Tibial artery (tissue), 4 donors: ENCODE measurements around the gene RING1.
A peak's percentile ranks its signal among the peaks of the same experiment; 100 is the strongest.

Experiments used
- DNase-seq, 2 donors: peaks; one replicate each; pipeline ENCODE4 v3.0.0-alpha.2; 2019
- H3K27ac ChIP-seq, 2 donors: fragments of 200-600 bp; sonication (generic) in 1 of 2; 1 replicate in 1 of 2; 2 replicates in 1 of 2; pipeline ENCODE4 v1.5.1; 2018 to 2019; ENCODE audit warnings: mild to moderate bottlenecking in 1 of 2
- H3K27me3 ChIP-seq, 2 donors: fragments of 200-600 bp; sonication (generic) in 1 of 2; one replicate each; pipeline versions ENCODE4 v1.5.1 to v1.6.0; 2016 to 2019
- H3K36me3 ChIP-seq, 3 donors: fragments of 200-600 bp; sonication (generic) in 2 of 3; one replicate each; pipeline ENCODE4 v1.5.1; 2016 to 2019; ENCODE audit warnings: mild to moderate bottlenecking in 2 of 3
- H3K4me1 ChIP-seq, 4 donors: fragments of 200-600 bp; sonication (generic) in 2 of 4; 1 replicate in 3 of 4; 2 replicates in 1 of 4; pipeline ENCODE4 v1.5.1; 2016 to 2019
- H3K4me3 ChIP-seq, 2 donors: fragments of 200-600 bp; sonication (generic) in 1 of 2; 1 replicate in 1 of 2; 2 replicates in 1 of 2; pipeline ENCODE4 v1.5.1; 2018 to 2019; ENCODE audit warnings: mild to moderate bottlenecking in 2 of 2
- H3K9me3 ChIP-seq, 3 donors: fragments of 200-600 bp; sonication (generic) in 1 of 3; one replicate each; pipeline ENCODE4 v1.5.1; 2016 to 2019
- intact Hi-C: fragments of 100-400 bp; cut with DNase I; formaldehyde crosslinking; loops from one replicate; pipeline ENCODE4 v1.15.0; 2023; ENCODE audit warnings: low total_unique reads
- TF ChIP-seq, protein P1 (sequence below), 2 experiments: fragments of 200-600 bp in 1 of 2; fragments of 450-650 bp in 1 of 2; IDR thresholded peaks; one replicate each; pipeline ENCODE4 v1.5.1; 2017 to 2019; ENCODE audit warnings: antibody characterized with exemption in 2 of 2, mild to moderate bottlenecking in 1 of 2, moderate library complexity in 1 of 2

The RING1 gene

DNA sequence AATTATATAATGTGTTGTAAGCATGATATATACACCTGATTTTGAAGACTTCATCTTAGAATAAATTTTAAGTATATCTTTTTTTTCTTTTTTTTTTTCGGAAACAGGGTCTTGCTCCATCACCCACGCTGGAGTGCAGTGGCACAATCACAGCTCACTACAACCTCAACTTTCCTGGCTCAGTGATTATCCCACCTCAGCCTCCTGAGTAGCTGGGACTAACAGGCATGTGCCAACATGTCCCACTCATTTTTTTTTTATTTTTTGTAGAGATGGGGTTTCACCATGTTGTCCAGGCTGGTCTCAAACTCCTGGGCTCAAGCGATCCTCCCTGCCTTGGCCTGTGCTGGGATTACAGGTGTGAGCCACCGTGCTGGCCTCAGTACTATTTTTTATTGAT is 46.3 kb downstream of the RING1 start:
- Histone ChIP-seq H3K9me3 (no peaks in the 10 kb centered on the region), H3K4me1 (peaks cover 0 to 17% (median 10%) of the 10 kb centered on the region in 4 donors), H3K4me3 (no peak overlapping the region), H3K36me3 (peaks cover 6 to 41% (median 18%) of the 10 kb centered on the region in 3 donors), H3K27me3 (no peaks in the 10 kb centered on the region), H3K27ac (no peak overlapping the region)
- TF ChIP-seq, protein P1, sequence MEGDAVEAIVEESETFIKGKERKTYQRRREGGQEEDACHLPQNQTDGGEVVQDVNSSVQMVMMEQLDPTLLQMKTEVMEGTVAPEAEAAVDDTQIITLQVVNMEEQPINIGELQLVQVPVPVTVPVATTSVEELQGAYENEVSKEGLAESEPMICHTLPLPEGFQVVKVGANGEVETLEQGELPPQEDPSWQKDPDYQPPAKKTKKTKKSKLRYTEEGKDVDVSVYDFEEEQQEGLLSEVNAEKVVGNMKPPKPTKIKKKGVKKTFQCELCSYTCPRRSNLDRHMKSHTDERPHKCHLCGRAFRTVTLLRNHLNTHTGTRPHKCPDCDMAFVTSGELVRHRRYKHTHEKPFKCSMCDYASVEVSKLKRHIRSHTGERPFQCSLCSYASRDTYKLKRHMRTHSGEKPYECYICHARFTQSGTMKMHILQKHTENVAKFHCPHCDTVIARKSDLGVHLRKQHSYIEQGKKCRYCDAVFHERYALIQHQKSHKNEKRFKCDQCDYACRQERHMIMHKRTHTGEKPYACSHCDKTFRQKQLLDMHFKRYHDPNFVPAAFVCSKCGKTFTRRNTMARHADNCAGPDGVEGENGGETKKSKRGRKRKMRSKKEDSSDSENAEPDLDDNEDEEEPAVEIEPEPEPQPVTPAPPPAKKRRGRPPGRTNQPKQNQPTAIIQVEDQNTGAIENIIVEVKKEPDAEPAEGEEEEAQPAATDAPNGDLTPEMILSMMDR (IDR thresholded peaks at IDR 0.05), result no peak
- DNase-seq, result peak in 1 of 2 donors; percentile 7
- intact Hi-C loops, result no loop called here

GRCh38 chr6:33259032-33259431 is 50.7 kb downstream of the RING1 start:
- no peaks in the 10 kb centered on the region for H3K9me3 ChIP-seq
- TF ChIP-seq, protein P1 (IDR thresholded peaks at IDR 0.05), result no peak
- H3K27ac ChIP-seq, result no peak overlapping the region
- peaks cover 15 to 65% (median 37%) of the 10 kb centered on the region in 3 donors for H3K36me3 ChIP-seq
- no peaks in the 10 kb centered on the region for H3K4me1 ChIP-seq
- no peaks in the 10 kb centered on the region for H3K27me3 ChIP-seq
- no peak for DNase-seq
- intact Hi-C loops, result no loop called here
- no peak overlapping the region for H3K4me3 ChIP-seq
